ENCODE measurements around the gene RPL7L1.

- TF ChIP-seq POLR2AphosphoS5 (IDR thresholded peaks at IDR 0.05) = no peak
- no peak for TF ChIP-seq CTCF (IDR thresholded peaks at IDR 0.05)
Measured at GRCh38 chr6:42916288-42916687, 36.9 kb downstream of the RPL7L1 start.

All from transverse colon (tissue), 4 donors.